ENCODE data around the gene EIF3J. TPM values are rescaled to one million over a fixed set of nuclear protein-coding genes. Genes with fewer than 3 reads are reported as not detected.
A peak's percentile ranks its signal among the peaks of the same experiment; 100 is the strongest.

Gene EIF3J
- total RNA-seq, 1 donor from 2014 or later: 127 TPM

- H3K27me3 Mint-ChIP-seq (ENCODE audit: low read depth): no peaks in the 10 kb centered on the region
- H3K9me3 Mint-ChIP-seq: no peaks in the 10 kb centered on the region
- H3K27ac Mint-ChIP-seq: peak overlapping the region; percentile 40
- H3K36me3 Mint-ChIP-seq (ENCODE audit: low read depth): peaks cover 58% of the 10 kb centered on the region
- H3K4me1 Mint-ChIP-seq (ENCODE audit: low read depth): peaks cover 3% of the 10 kb centered on the region
- intact Hi-C loops (cut with micrococcal nuclease): no loop called here
- DNase-seq (ENCODE audit: low spot score): no peak
- H3K4me3 Mint-ChIP-seq (ENCODE audit: low read depth): no peak overlapping the region
Observed at GRCh38 chr15:44574734-44575133, 37.8 kb downstream of the EIF3J start.

- Mint-ChIP-seq H3K27me3 (ENCODE audit: low read depth) (no peaks in the 10 kb centered on the region), H3K4me1 (ENCODE audit: low read depth) (peaks cover 12% of the 10 kb centered on the region), H3K9me3 (no peaks in the 10 kb centered on the region), H3K4me3 (ENCODE audit: low read depth) (no peak overlapping the region), H3K27ac (no peak overlapping the region), H3K36me3 (ENCODE audit: low read depth) (peaks cover 58% of the 10 kb centered on the region)
- intact Hi-C loops (cut with micrococcal nuclease): no loop called here
- no peak for DNase-seq (ENCODE audit: low spot score)
Observed at GRCh38 chr15:44580105-44580504, 43.2 kb downstream of the EIF3J start.

GRCh38 chr15:44584162-44584749 lies 47.3 kb downstream of the EIF3J start:
- H3K4me1 Mint-ChIP-seq (ENCODE audit: low read depth): peaks cover 8% of the 10 kb centered on the region
- peaks cover 73% of the 10 kb centered on the region for H3K36me3 Mint-ChIP-seq (ENCODE audit: low read depth)
- DNase-seq (ENCODE audit: low spot score): peak; percentile 29
- no peak overlapping the region for H3K4me3 Mint-ChIP-seq (ENCODE audit: low read depth)
- no peaks in the 10 kb centered on the region for H3K27me3 Mint-ChIP-seq (ENCODE audit: low read depth)
- intact Hi-C loops (cut with micrococcal nuclease): no loop called here
- H3K9me3 Mint-ChIP-seq: no peaks in the 10 kb centered on the region
- H3K27ac Mint-ChIP-seq: peak overlapping the region; percentile 61

- Mint-ChIP-seq H3K27me3 (ENCODE audit: low read depth) (no peaks in the 10 kb centered on the region), H3K4me1 (ENCODE audit: low read depth) (peaks cover 8% of the 10 kb centered on the region), H3K36me3 (ENCODE audit: low read depth) (peaks cover 77% of the 10 kb centered on the region), H3K9me3 (no peaks in the 10 kb centered on the region), H3K27ac (no peak overlapping the region), H3K4me3 (ENCODE audit: low read depth) (no peak overlapping the region)
- no peak for DNase-seq (ENCODE audit: low spot score)
- intact Hi-C loops (cut with micrococcal nuclease): no loop called here
Observed at GRCh38 chr15:44585633-44586032, 48.7 kb downstream of the EIF3J start.

GRCh38 chr15:44588541-44588940 lies 51.6 kb downstream of the EIF3J start:
- H3K27me3 Mint-ChIP-seq (ENCODE audit: low read depth): no peaks in the 10 kb centered on the region
- no peaks in the 10 kb centered on the region for H3K9me3 Mint-ChIP-seq
- intact Hi-C loops (cut with micrococcal nuclease): no loop called here
- DNase-seq (ENCODE audit: low spot score): no peak
- peaks cover 73% of the 10 kb centered on the region for H3K36me3 Mint-ChIP-seq (ENCODE audit: low read depth)
- H3K4me3 Mint-ChIP-seq (ENCODE audit: low read depth): no peak overlapping the region
- H3K27ac Mint-ChIP-seq: no peak overlapping the region
- H3K4me1 Mint-ChIP-seq (ENCODE audit: low read depth): peaks cover 4% of the 10 kb centered on the region

GRCh38 chr15:44591326-44591725 lies 54.4 kb downstream of the EIF3J start:
- H3K4me1 Mint-ChIP-seq (ENCODE audit: low read depth): peaks cover 7% of the 10 kb centered on the region
- H3K27ac Mint-ChIP-seq: no peak overlapping the region
- intact Hi-C loops (cut with micrococcal nuclease): loop anchor here (10.0 kb wide), 2 partner anchors 63 to 263 kb away; no protein-coding TSS in a partner anchor
- no peaks in the 10 kb centered on the region for H3K27me3 Mint-ChIP-seq (ENCODE audit: low read depth)
- H3K36me3 Mint-ChIP-seq (ENCODE audit: low read depth): peaks cover 61% of the 10 kb centered on the region
- H3K4me3 Mint-ChIP-seq (ENCODE audit: low read depth): no peak overlapping the region
- no peak for DNase-seq (ENCODE audit: low spot score)
- no peaks in the 10 kb centered on the region for H3K9me3 Mint-ChIP-seq

GRCh38 chr15:44593042-44593736 lies 56.2 kb downstream of the EIF3J start:
- Mint-ChIP-seq H3K4me1 (ENCODE audit: low read depth) (peaks cover 17% of the 10 kb centered on the region), H3K4me3 (ENCODE audit: low read depth) (no peak overlapping the region), H3K9me3 (no peaks in the 10 kb centered on the region), H3K27me3 (ENCODE audit: low read depth) (no peaks in the 10 kb centered on the region), H3K27ac (peak overlapping the region; percentile 46), H3K36me3 (ENCODE audit: low read depth) (peaks cover 60% of the 10 kb centered on the region)
- intact Hi-C loops (cut with micrococcal nuclease): loop anchor here (2.0 to 10.0 kb wide), 3 partner anchors 62 to 262 kb away; no protein-coding TSS in a partner anchor
- DNase-seq (ENCODE audit: low spot score): no peak

GRCh38 chr15:44595246-44595645 lies 58.3 kb downstream of the EIF3J start:
- Mint-ChIP-seq H3K4me1 (ENCODE audit: low read depth) (peaks cover 24% of the 10 kb centered on the region), H3K36me3 (ENCODE audit: low read depth) (peaks cover 56% of the 10 kb centered on the region), H3K4me3 (ENCODE audit: low read depth) (no peak overlapping the region), H3K27me3 (ENCODE audit: low read depth) (no peaks in the 10 kb centered on the region), H3K27ac (no peak overlapping the region), H3K9me3 (no peaks in the 10 kb centered on the region)
- no peak for DNase-seq (ENCODE audit: low spot score)
- intact Hi-C loops (cut with micrococcal nuclease): loop anchor here (10.0 kb wide), 2 partner anchors 60 to 260 kb away; no protein-coding TSS in a partner anchor

GRCh38 chr15:44595656-44596510 lies 58.9 kb downstream of the EIF3J start:
- peaks cover 54% of the 10 kb centered on the region for H3K36me3 Mint-ChIP-seq (ENCODE audit: low read depth)
- H3K9me3 Mint-ChIP-seq: no peaks in the 10 kb centered on the region
- intact Hi-C loops (cut with micrococcal nuclease): loop anchor here (10.0 kb wide), 2 partner anchors 59 to 259 kb away; no protein-coding TSS in a partner anchor
- H3K4me3 Mint-ChIP-seq (ENCODE audit: low read depth): no peak overlapping the region
- DNase-seq (ENCODE audit: low spot score): no peak
- H3K27ac Mint-ChIP-seq: peak overlapping the region; percentile 39
- H3K27me3 Mint-ChIP-seq (ENCODE audit: low read depth): no peaks in the 10 kb centered on the region
- H3K4me1 Mint-ChIP-seq (ENCODE audit: low read depth): peaks cover 24% of the 10 kb centered on the region

- Mint-ChIP-seq H3K4me1 (ENCODE audit: low read depth) (peaks cover 24% of the 10 kb centered on the region), H3K27ac (no peak overlapping the region), H3K27me3 (ENCODE audit: low read depth) (no peaks in the 10 kb centered on the region)
Observed at GRCh38 chr15:44596511-44597010, 59.6 kb downstream of the EIF3J start.

GRCh38 chr15:44598066-44598465 lies 61.1 kb downstream of the EIF3J start:
- H3K27me3 Mint-ChIP-seq (ENCODE audit: low read depth): no peaks in the 10 kb centered on the region
- no peak overlapping the region for H3K4me3 Mint-ChIP-seq (ENCODE audit: low read depth)
- H3K9me3 Mint-ChIP-seq: no peaks in the 10 kb centered on the region
- no peak for DNase-seq (ENCODE audit: low spot score)
- intact Hi-C loops (cut with micrococcal nuclease): loop anchor here (10.0 kb wide), 2 partner anchors 57 to 257 kb away; no protein-coding TSS in a partner anchor
- peak overlapping the region; percentile 43 for H3K27ac Mint-ChIP-seq
- peaks cover 60% of the 10 kb centered on the region for H3K36me3 Mint-ChIP-seq (ENCODE audit: low read depth)
- H3K4me1 Mint-ChIP-seq (ENCODE audit: low read depth): peaks cover 24% of the 10 kb centered on the region

More at GRCh38 chr15:44596511-44597010, 59.6 kb downstream of the EIF3J start:
- Mint-ChIP-seq H3K4me3 (ENCODE audit: low read depth) (no peak overlapping the region), H3K9me3 (no peaks in the 10 kb centered on the region), H3K36me3 (ENCODE audit: low read depth) (peaks cover 51% of the 10 kb centered on the region)
- intact Hi-C loops (cut with micrococcal nuclease): loop anchor here (10.0 kb wide), 2 partner anchors 58 to 258 kb away; no protein-coding TSS in a partner anchor
- no peak for DNase-seq (ENCODE audit: low spot score)

GRCh38 chr15:44598892-44599291 lies 61.9 kb downstream of the EIF3J start:
- Mint-ChIP-seq H3K27me3 (ENCODE audit: low read depth) (no peaks in the 10 kb centered on the region), H3K9me3 (no peaks in the 10 kb centered on the region), H3K27ac (peak overlapping the region; percentile 42), H3K36me3 (ENCODE audit: low read depth) (peaks cover 61% of the 10 kb centered on the region), H3K4me1 (ENCODE audit: low read depth) (peaks cover 23% of the 10 kb centered on the region), H3K4me3 (ENCODE audit: low read depth) (no peak overlapping the region)
- intact Hi-C loops (cut with micrococcal nuclease): loop anchor here (10.0 kb wide), 2 partner anchors 56 to 256 kb away; no protein-coding TSS in a partner anchor
- no peak for DNase-seq (ENCODE audit: low spot score)
